SK-N-MC (cell line): ENCODE data around the gene SHC3.

Source experiments
- EZH2 ChIP-seq: fragments of 200-600 bp; sonication (generic); IDR thresholded peaks from one replicate; pipeline ENCODE4 v1.6.1; 2017; ENCODE audit warnings: antibody characterized with exemption
- POLR2AphosphoS5 ChIP-seq: IDR thresholded peaks from 2 replicates; pipeline ENCODE4 v1.6.1; 2012; ENCODE audit warnings: mild to moderate bottlenecking, low read depth, low read length, borderline replicate concordance

DNA sequence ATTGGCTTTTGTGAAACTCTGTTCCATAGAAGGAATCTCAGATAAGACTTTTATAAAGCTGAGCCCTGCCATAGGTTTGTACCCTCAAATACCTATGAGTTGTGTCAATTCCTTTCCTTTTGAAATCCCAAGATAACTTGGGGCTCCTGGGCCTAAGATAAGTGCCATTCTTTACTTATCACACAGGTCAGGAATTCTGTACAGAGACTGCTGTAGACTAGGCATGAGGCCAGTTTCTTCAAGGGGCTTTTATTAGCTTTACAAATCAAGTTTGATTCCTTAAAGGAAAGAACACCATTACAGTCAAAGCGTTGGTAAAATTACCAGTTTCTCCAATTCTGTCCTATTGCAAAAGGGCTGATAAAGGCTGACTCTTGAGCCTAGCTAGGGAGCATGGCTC is 39.2 kb downstream of the SHC3 start:
- TF ChIP-seq POLR2AphosphoS5: no peak
- no peak for TF ChIP-seq EZH2
